Fibroblast of skin of right quadriceps (primary cell): ENCODE data around the gene NT5C.

Experiments
- DNase-seq: peaks from one replicate; pipeline ENCODE4 v3.0.0-alpha.2; 2013

Gene NT5C

GRCh38 chr17:75114552-75115314, 16.8 kb downstream of the NT5C start:
- DNase-seq: no peak

DNA sequence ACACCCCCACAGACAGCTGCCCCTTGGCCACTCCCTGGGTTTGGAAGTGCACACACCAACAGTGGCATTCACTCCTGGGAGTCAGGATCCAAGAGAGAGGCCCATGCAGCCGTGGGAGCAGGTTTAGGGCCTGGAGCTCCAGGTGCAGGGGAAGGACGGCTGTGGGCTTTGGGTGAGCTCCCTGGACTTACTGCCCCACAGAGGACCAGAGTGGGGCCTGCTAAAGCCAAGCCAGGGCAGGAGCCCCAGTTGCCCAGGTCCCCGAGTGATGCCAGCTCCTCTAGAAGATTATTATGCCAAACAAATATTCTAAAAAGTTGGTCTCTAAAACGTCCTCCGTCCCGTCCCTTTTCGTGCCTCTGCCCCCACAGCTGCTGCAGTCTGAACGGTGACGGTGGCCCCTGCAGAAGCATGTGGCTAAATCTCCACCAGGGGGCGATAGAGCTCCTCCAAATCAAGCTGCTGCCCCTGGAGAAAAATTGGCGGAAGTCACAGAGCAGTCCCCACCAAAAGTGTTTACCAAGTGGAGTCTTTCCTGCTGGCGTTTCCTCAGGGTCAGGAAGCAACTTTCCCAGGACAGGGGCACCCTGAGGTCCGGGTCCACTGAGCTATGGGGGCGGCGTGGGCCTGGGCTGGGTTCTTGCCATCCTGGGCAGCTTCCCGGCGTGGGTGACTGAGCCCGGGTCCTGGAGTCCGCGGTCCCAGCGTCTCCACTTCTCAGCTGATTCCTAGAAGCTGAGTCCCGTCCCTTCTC, 17.6 kb downstream of the NT5C start:
- peak; percentile 81 for DNase-seq

DNA sequence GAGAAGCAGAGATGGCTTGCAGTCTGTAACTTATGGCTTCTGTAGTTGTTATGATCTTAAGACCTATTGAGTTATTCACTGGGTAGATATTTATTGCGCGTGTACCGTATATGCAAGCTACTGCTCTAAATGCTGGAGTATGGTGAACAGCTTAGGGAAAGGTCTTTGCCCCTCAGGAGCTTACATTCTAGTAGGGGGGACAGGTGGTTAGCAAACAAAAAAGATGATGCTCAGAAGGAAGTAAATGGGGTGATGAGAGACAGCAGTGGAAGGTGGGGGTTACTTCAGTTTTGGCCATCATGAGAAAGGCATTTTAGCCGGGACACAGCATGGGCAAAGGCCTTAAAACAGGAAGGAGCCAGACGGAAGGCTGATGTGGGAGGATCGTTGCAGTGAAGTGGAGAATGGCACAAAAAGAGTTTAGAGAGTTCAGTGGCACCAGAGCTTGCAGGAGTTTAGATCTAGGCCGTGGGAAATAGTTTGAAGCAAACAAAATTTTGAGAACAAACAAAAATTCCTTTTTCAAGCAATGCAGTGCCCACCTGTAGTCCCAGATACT, 19.7 kb downstream of the NT5C start:
- no peak for DNase-seq

DNA sequence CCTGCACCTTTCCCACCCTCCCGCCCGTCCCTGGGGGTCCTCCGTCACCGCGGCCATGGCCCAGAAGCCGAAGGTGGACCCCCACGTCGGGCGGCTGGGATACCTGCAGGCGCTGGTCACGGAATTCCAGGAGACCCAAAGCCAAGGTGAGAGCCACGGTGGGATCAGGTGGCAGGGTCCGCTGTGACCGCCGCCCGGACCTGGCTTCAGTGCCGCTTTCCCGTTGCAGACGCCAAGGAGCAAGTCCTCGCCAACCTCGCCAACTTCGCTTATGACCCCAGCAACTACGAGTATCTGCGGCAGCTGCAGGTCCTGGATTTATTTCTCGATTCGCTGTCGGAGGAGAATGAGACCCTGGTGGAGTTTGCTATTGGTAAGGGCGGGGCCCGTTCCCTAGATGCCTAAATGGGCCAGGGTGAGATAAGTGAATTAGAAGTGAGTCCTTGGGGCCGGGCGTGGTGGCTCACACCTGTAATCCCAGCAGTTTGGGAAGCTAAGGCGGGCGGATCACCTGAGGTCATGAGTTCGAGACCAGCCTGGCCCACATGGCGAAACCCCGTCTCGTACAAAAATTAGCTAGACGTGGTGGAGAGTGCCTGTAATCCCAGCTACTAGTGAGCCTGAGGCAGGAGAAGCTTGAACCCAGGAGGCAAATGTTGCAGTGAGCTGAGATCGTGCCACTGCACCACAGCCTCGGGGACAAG, 21.2 kb downstream of the NT5C start:
- DNase-seq: no peak

GRCh38 chr17:75109407-75110233, 21.9 kb downstream of the NT5C start, which contains the start of gene ARMC7:
Gene ARMC7 (plus strand): TSS chr17:75109969. CDS start chr17:75110289, 320 bp downstream.
- DNase-seq: peak; percentile 76

DNA sequence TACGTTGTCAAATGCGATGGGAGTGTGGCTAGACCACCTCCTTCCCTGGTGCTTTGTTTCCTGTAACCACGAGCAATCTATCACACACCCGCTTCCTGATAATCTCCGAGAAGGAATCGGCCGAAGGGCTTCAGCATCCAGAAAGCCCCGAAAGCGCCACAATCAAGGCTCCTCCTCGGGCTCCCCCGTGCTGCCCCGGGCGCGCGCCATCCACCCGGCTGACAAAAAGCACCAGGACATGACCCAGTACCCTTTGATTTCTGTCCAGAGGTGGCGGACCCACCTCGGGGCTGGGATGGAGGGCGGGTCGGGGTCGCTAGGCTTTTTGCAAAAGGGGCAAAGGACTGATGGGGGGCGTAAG, 22.5 kb downstream of the NT5C start:
- no peak for DNase-seq

GRCh38 chr17:75108193-75108592, 23.3 kb downstream of the NT5C start:
- no peak for DNase-seq

- no peak for DNase-seq
Observed at GRCh38 chr17:75105126-75106080, 26.1 kb downstream of the NT5C start.

- DNase-seq: no peak
Observed at GRCh38 chr17:75103601-75104554, 27.7 kb downstream of the NT5C start.

DNA sequence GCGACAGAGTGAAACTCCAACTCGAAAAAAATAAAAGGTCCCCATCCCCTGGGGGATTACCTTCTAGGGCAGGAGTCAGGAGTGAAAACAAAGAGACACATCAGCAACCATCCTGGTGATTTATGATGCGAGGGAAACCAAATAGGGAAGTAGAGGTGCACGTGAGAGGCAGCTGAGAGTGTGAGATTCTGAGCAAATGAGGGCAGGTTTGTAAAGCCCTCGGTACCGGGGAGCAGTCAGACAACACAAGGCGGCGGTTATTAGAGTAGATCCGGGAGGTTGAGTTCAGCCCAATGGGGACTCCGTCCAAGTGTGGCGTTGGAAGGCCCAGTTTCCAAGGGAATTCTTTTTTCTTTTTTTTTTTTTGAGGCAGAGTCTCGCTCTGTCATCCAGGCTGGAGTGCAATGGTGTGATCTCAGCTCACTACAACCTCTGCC, 29.1 kb downstream of the NT5C start:
- DNase-seq: no peak

- DNase-seq: no peak
Observed at GRCh38 chr17:75099881-75100595, 31.5 kb downstream of the NT5C start.

DNA sequence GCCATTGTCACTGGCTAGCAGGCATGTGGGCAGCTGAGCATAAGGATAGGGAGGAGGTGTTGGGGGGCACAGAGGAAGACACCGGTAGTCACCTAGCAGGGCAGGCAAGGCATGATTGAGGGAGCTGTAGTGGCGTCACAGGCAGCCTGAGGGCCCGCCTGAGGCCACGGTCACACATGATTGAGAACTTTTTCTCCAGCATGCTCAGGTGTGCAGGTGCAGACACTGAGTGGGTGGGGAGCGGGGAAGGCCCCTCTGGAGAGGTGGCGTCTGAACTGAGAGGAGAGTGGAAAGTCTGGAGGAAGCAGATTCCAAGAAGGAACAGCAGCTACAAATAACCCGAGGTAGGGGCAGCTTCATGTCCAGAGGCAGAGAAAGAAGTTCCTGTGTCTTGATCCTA, 32.7 kb downstream of the NT5C start:
- no peak for DNase-seq

GRCh38 chr17:75097865-75098264, 33.7 kb downstream of the NT5C start:
- no peak for DNase-seq

DNA sequence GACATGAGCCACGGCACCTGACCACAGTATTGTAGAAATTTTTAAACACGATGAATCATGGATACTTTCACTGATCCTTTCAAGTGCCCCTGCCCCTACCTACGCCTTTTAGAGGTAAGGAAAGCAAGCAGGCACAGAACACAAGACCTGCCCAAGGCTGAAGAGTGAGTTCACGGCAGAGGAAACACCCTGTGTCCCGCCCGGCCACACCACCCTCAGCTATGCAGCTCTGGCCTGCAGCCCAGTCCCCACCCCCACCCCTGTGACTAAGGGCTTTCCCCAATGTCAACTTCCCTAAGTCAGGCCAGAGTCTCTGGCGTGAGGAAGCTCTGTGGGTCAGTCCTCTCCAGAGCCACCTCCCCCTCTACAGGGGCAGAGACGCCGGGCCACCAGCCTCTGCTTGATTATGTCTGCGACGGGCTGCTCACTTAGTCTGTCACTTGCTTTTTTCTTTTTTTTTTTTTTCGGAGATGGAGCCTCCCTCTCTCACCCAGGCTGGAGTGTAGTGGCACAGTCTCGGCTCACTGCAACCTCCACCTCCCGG, 35.4 kb downstream of the NT5C start:
- peak; percentile 65 for DNase-seq

DNA sequence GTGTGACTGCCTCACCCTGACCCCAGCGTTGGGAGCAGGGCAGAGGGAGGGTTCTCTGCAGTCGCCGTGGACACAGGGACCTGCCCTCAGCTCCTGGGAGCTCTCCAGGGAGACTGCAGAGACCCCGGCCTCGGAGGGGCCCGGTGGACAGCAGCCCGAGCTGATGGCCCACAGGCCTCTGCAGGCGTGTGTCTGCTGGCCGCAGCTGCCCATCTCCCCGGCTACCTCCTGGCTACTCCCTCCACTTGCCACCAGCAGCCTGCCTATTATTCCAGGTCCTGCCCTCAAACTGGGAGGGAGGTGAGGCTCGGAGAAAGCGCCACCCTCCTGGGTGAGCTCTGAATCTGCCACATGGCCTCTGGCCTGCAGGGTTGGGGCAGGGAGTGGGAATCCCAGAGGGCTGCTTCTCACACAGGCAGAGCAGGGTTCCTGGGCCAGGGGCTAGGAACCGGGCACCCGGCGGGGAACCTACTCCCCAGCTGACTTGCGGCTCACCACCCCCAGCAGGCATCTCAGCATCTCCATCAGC, 36.6 kb downstream of the NT5C start:
- no peak for DNase-seq

GRCh38 chr17:75093548-75094158, 37.9 kb downstream of the NT5C start:
- DNase-seq: no peak

DNA sequence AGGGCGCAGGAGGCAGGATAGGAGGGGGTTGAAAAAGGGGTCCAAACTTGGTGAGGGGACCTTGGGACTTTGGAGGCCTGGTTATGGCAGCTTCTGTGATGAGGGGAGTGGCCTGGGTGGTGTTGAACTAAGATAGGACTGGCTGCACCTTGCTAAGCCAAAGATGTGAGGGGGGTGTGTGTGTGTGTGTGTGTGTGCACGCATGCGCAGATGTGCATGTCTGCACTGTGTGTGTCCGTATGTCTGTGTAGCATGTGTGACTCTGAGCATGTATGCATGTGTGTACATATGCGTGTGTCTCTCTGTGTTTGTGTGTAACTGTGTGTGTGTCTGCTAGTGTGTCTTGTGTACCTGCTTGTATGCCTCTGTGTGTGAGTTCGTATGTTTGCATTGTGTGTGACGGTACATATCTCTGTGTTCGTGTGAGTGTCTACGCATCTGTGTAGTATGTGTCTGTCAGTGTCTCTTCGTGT, 39.7 kb downstream of the NT5C start:
- DNase-seq: no peak
